Embryonic facial prominence (tissue), 1 donor: ENCODE data around the gene TDRKH.
"Not testable (repeated sequence)": the region's sequence is repeated elsewhere in the genome, so short reads cannot be mapped to it uniquely, and the experiment has no call there.

Experiments used
- DNase-seq: peaks from one replicate; pipeline ENCODE4 v3.0.0-alpha.2; 2016; ENCODE audit errors: extremely low spot score

The TDRKH gene

DNA sequence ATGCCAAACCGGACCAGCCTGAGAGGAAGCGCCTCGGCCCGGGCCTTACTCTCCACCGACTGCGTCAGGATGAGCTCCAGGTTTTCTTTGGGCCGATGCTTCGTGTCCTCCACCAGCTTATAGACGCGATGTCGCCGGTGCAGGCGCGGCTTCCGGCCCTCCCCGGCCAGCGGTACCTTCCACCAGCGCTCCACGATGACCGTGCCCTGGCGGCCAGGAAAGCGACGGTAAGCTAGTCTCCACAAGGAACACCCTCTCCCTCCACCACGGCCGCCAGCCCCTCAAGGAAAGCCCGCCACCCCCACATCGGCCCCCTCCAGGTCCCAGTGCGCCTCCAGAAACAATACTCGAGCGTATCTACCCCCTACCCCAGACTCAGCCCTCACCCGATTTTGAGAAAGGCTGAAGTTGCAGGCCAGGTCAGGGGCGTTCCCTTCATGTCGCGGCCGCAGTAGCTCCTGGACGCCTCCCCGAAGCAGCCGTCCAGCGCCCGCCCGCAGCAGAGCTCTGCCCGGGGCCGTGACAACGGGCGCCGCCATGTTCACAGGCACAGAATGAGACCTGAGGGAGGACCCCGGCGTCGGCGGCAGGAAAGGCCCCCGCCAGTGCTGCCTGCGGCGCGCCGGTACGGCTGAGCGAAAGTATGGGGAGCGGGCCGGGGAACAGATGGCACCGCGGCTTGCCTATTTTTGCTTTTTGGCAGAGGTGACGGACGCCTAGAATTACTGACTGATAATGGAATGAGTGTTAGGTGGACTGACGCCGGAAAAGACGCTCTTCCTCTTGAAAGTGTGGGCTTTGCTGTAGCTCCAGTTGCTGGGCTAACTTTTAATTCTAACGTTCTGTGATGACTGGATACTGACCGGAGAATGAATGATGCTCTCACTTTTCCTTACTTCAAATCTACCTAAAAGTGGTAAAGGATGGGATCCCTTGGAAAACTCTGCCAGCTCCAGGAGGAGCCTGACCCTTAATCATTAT is 27.1 kb downstream of the TDRKH start, which contains the start of gene MRPL9:
Gene MRPL9 (minus strand): TSS at position 556 of the 981 bp plus-strand sequence. CDS start 17 bp downstream, at position 539.
- peak; percentile 61 for DNase-seq

DNA sequence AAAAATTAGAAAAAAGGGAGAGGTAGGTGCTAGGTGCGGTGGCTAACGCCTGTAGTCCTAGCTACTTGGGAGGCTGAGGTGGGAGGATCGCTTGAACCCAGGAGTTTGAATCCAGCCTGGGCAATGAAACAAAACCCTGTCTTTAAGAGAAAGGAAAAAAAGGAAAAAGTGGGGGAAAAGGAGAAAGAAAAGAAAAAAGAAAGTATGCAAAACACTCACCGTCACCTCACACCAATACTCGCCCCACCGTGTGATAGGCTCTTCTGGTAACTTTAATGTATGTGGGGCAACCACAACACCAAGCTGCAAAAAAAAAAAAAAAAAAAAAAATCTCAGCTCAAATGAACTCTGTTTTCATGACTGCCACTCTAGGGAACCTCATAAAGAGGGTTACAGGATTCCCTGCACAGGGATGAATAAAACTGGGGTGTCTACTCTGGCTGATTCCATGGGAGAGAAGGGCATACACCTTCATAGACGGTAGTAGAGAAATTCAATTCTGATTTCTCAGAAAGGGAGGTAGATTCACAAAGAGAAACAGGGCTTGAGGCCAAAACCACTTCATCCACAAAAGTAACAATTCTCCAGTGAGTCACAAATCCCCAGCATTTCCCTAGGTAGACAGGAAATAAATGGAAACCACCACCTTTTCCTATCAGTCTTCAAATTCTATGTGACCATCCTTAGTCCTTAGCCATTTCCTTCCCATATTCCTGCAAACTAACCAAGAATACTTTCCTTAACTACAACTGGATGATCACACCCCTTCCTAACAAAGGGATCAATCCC is 29.5 kb downstream of the TDRKH start:
- no peak for DNase-seq

DNA sequence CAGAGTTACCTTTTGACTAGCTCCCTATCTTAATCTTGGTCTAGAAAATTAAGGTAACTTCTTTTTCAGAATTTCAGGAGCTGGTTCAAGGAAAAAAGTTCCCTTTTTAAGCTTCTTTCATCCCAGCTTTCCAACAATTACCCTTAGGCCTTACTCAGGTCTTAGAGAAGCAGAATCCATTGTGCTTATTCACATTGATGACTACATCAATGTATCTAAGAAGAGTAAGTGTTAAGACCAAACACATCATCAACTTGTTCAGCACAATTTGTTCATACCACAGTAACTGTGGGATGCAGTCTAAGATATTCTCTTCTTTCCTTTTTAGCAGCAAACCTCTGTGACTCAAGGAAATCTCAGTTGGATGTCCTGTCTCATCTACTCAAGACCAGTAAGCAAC is 31.1 kb downstream of the TDRKH start:
- DNase-seq = no peak

DNA sequence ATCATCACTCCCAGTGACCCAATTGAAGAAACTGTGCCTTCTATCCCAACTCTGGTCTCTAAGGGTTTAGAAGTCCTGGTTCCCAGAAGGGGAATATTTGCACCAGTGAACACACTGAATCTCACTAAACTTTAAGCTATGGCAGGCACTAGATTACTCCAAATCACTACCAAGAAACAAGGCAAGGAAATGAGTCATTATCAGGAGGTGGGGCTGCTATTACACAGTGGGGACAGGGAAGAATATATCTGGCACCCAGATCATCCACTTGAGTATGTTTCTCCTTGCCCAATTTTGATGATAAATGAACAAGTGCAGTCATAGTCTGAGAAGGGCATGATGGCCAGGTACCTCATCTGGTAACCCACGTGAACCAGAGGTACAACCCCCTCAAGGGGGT is 34.0 kb downstream of the TDRKH start:
- DNase-seq = no peak

DNA sequence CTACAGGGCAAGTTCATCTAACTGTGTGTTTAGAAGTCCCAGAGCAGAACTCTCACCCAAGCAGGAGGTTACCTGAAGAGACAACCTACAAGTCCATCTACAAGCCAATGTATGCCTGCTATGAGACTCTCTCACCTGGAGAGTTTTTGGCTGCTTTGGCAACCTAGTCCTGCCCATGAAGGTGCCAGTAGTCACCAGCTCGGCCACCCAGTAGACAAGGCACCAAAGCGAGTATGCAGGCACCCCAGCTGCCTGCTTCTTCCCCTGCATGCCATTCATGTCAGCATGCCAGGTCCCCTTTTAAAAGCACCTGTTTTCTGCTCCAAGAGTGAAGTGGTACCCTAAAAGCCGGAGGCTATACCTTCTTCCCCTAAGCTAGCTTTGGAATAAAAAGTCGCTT is 48.8 kb downstream of the TDRKH start:
- no peak for DNase-seq

DNA sequence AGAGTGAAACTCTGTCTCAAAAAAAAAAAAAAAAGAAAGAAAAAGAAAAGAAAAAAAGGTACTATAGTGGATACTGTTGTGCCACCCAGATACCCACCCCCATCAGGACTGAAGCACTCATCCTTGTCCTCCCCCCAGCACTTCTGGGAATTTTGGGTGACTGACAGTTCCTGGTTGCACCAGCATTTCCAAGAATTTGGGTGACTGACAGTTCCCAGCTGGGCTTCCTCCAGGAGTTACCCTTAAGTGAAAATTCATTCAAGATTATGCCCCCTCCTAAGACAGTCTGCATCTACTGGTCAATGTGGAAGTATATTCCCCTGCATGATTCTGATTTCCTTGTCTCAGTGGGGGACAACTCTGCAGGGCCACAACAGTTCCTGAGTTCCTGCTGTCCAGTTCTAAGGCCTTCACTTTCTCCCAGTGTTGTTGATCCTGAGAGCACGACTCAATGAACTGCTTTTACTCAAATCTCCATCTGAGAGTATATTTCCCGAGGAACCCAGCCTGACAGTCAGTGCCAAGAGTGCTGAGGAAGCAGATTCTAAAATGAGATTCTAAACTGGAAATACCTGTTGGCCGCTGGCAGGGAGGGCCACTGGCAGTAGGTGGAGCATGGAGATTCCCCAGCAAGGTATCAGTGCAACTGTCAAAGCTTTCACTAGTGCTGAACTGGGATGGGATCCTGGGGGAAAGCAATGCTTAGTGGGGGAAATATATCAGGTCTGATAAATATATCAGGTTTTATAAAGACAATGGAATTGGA is 50.5 kb downstream of the TDRKH start:
- DNase-seq = no peak

DNA sequence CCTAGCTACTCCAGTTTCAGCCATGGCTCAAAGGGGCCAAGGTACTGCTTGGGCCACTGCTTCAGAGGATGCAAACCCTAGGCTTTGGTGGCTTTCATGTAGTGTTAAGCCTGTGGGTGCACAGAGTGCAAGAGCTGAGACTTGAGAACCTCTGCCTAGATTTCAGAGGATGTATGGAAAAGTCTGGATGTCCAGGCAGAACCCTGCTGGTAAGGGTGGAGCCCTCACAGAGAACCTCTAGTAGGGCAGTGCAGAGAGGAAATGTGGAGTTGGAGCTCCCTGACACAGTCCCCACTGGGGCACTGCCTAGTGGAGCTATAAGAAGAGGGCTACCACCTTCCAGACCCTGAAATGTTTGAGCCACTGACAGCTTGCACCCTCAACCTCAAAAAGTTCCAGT is 52.8 kb downstream of the TDRKH start:
- no peak for DNase-seq

DNA sequence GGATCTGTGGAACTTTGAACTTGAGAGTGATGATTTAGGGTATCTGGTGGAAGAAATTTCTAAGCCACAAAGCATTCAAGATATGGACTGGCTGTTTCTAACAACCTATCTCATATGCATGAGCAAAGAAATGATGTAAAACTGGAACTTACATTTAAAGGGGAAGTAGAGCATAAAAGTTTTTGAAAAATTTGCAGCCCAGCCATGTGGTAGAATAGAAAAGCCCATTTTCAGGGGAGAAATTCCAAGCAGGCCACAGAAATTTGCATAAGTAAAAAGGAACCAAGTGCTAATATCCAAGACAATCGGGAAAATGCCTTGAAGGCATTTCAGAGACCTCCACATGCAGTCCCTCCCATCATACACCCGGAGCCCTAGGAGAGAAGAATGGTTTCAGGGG is 53.3 kb downstream of the TDRKH start:
- DNase-seq = no peak

DNA sequence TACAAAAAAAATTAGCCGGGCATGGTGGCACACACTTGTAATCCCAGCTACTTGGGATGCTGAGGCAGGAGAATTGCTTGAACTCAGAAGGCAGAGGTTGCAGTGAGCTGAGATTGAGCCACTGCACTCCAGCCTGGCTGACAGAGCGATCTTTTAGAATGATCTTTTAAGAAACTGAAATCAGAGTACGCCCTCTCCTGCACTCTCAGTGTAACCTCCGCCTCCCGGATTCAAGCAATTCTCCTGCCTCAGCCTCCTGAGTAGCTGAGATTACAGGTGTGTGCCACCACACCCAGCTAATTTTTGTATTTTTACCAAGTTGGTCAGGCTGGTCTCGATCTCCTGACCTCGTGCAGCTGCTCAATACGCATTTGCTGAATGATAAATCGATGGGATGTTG is 56.3 kb downstream of the TDRKH start:
- DNase-seq = not testable (repeated sequence)

DNA sequence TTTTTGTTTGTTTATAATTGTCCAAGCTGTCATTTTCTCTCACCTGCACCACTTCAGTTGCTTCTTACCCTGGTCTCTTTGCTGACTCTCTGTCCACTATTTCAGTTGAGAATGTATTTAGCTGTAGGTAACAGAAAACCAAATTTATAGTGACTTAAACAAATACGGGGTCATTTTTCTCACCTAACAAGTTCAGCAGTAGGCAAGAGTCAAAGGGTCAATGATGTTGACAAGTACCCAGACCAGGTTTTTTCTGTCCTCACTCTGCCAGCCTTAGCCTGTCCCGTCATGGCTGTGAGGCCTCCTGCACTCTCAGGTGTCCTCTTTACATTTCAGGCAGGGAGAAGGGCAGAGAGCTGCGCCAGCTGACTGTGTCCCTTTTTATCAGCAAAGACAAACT is 57.2 kb downstream of the TDRKH start:
- no peak for DNase-seq

DNA sequence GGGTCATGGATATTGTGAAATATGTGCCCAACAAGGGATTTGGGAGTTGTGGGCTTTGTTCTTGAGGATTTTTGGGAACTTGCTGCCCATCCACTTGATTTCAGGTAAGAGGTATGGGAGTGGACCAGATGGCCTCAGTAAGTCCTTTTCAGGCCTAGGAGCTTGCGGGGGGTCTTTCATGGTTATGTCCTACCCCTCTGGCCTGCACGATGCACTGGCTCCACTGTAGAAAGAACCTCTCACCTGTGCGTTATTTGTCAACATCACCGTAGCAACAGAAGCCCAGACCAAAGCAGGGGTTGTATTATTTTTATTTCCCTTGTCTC is 60.4 kb downstream of the TDRKH start:
- DNase-seq = no peak

DNA sequence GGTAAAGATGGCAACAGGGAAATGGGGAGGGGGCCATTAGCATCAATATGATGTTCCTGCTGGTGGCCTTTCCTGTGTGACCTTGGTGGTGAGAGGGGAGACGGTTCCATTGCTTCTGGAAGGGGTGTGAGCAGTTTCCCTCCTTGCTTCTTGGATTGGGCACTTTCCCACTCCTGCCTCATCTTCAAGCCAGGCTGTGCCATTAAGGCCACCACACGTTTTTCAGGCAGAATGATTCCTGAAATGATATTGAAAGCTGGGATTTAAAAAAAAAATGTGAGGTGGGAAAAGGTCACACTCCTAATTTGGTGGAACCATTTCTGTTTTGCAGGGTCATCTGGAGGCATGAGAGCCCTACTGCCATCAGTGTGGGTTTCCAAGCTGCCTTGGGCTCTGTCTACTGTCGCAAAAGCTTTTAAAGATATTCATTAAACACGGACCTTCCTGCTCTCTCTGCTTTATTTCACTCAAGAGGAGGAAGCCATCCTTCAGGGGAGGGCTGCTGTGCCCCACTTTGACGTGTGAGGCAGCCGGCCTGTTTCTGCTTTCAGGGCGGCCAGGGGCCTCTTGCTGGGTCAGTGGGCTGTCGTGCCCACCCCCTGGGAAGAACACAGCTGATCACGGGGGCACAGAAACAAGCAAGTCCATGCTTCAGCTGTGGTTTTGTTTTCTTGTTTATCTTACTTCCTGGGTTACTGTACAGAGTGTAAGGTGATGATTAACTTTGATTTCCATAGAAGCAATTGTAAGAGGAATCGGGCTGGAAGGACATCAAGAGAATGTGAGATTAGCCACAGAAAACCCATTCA is 60.9 kb downstream of the TDRKH start:
- no peak for DNase-seq

DNA sequence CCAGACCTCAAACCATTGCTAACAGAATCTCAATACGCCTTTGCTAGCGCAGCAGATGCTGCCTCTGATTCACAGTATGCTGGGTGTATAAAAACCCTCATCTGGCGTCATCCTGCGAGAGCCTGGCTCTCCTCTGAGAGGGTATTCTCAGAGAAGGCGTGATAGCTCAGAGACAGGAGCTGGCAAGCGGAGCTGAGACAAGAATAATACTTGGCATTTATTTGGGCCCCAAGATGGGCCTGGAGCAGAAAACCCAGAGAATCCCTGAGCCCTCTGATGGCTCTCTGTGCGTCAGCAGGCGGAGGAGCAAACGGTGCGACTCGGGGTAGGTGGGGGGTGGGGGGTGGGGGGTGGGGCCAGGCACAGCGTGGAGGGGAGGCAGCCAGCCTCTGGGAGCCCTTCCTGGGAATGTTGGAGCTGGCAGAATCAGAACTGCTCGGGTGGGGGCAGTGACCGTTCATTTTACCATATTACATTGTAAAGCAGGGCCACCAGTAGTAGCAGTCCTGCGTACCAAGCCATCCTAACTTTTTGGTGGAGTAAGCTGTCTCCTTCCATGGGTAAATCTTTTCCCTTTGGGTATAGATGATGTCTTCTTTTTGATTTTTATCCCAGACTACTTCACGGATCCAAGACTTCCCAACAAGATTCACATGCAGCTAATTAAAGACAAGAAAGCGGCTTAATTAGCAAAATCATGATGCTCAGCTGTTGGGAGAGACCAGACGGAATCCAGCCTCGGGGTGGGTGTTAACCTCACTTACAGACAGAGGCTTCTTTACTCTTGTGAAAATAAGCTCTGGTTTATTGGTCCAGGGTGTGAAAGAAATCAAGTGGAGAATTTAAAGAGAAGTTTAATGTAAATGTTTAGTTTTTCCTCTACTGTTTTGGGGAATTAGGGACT is 61.9 kb downstream of the TDRKH start:
- no peak for DNase-seq

DNA sequence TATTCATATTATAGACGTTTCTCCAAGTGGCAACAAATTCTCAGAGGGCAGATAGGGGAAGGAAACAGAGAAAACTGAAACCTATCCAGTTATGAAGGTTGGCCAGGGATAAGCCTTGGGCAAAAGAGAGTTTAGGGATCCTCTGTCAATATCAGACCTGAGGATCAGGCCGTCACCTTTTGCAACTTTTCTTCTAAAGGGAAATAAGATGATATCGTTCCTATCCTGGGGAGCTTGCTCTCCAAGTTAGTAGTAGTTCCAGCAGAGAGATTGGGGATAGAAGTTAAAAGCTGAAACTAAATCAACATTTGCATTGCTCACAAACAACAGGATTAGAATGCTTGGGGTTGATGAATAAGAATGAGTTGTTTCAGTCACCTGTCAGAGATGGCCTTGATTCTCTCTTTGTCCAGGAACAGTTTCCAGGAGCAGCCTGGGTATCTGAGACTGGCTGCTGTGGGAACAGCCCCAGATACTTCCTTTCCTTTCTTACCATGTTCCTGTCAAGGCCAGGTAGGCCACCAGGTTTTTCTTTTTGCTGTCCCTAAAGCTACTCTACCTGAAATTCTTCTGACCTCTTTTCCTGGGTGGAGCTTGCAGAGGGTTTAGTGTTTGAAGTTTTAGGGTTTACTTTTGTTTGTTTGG is 66.5 kb downstream of the TDRKH start:
- no peak for DNase-seq
